GM08714 (cell line): ENCODE data around the gene ACSF3.

Source experiments
- H3K4me3 ChIP-seq: fragments of 200-500 bp; sonication (Bioruptor generic); 2 replicates; pipeline ENCODE4 v1.5.1; 2014; ENCODE audit warnings: mild to moderate bottlenecking, low read length, inconsistent platforms
- ZNF274 ChIP-seq: IDR thresholded peaks from 2 replicates; pipeline ENCODE4 v1.6.1; 2012; ENCODE audit warnings: mild to moderate bottlenecking, low read depth, low read length

Gene ACSF3

GRCh38 chr16:89093602-89094251 is at the start of gene ACSF3:
Gene ACSF3, plus strand, starts transcription at chr16:89093852. Its CDS starts 6,830 bp downstream, at chr16:89100682.
- H3K4me3 ChIP-seq = peak within 1 kb of the TSS; percentile 86
- TF ChIP-seq ZNF274 = no peak

GRCh38 chr16:89044418-89045180 is 49.1 kb upstream of the ACSF3 start:
- TF ChIP-seq ZNF274 = no peak
- no peak overlapping the region for H3K4me3 ChIP-seq

- no peak for TF ChIP-seq ZNF274
- H3K4me3 ChIP-seq = no peak overlapping the region
These were observed 48.4 kb upstream of the ACSF3 start for GRCh38 chr16:89045181-89045815.

DNA sequence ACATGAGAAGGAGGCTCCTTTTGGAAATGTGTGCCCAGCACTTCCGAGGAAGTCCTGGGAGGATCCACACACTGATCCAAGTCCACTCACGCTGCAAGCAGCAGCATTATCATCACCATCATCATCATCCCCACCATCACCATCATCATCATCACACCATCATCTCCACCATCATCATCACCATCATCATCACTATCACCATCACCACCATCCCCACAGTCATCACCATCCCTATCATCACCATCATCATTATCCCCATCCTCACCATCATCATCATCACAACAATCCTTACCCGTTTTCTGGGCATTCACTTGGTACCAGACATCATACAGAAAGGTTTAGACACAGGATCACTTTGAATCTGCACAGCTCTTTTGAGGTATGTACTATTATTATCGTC is 47.8 kb upstream of the ACSF3 start:
- no peak for TF ChIP-seq ZNF274
- H3K4me3 ChIP-seq = no peak overlapping the region

DNA sequence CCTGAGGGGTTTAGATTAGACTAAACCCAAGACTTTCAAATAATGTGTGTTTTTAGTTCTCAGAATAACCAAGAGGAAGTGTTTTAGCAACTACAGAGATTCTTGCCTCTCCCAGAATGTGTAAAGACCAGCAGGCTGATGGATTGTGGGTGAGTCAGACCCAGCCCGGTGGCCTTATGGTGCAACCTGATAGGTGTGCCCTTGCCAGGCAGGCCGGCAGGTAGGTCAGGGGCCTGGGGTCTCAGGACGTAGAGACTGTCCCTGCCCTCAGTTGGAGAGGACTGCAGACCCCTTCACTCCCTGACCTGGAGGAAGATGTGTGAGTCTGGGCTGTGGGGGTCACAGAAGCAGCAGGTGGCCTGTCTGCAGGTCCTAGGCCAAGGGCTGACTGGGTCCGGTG is 47.2 kb upstream of the ACSF3 start:
- no peak for TF ChIP-seq ZNF274
- no peak overlapping the region for H3K4me3 ChIP-seq

- TF ChIP-seq ZNF274 = no peak
- no peak overlapping the region for H3K4me3 ChIP-seq
These were observed 46.1 kb upstream of the ACSF3 start for GRCh38 chr16:89047331-89048089.

DNA sequence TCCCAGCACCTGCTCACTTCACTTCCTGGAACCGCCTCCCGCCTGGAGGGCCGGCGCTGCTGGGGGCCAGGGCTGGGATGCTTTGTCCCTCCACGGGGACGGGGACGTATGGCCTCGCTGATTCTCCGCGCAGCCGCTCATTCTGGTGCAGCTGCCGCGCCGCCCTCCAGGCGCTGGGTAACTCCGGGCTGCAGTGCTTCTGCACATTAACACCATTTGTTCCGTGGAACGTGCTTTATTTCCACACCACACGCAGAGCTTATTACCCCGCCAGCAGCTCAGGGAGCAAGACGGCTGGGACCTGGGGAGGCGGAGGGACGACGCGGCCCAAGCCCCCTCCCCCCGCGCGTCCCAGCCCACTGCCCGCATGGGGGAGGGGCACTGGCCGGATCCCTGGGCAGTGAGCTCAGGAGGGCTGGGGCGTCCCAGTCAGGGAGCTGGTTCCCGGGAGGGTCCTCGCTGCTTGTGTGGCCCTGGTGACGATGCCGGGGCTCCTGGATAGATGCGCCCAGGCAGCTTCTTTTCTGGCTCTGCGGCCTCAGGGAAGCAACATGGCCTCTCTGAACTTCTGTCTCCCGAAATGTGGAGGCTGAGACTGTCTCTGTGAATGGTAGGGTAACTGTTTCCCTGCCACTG is 45.4 kb upstream of the ACSF3 start:
- TF ChIP-seq ZNF274 = no peak
- no peak overlapping the region for H3K4me3 ChIP-seq

- no peak overlapping the region for H3K4me3 ChIP-seq
- no peak for TF ChIP-seq ZNF274
These were observed 44.7 kb upstream of the ACSF3 start for GRCh38 chr16:89048871-89049422.

GRCh38 chr16:89049484-89050118 is 44.1 kb upstream of the ACSF3 start:
- no peak for TF ChIP-seq ZNF274
- no peak overlapping the region for H3K4me3 ChIP-seq

GRCh38 chr16:89050119-89050867 is 43.4 kb upstream of the ACSF3 start:
- no peak for TF ChIP-seq ZNF274
- H3K4me3 ChIP-seq = no peak overlapping the region

- no peak for TF ChIP-seq ZNF274
These were observed 42.8 kb upstream of the ACSF3 start for GRCh38 chr16:89050868-89051311.

GRCh38 chr16:89051521-89052166 is 42.0 kb upstream of the ACSF3 start:
- no peak overlapping the region for H3K4me3 ChIP-seq
- TF ChIP-seq ZNF274 = no peak

More at GRCh38 chr16:89050868-89051311, 42.8 kb upstream of the ACSF3 start:
- H3K4me3 ChIP-seq = no peak overlapping the region
